ENCODE measurements around the gene MINPP1.

The MINPP1 gene

GRCh38 chr10:87544721-87545120, 40.0 kb downstream of the MINPP1 start:
- TF ChIP-seq ZNF274 (IDR thresholded peaks at IDR 0.05; ENCODE audit: low read depth, low read length): no peak

GRCh38 chr10:87545783-87546182, 41.1 kb downstream of the MINPP1 start:
- TF ChIP-seq ZNF274 (IDR thresholded peaks at IDR 0.05; ENCODE audit: low read depth, low read length): no peak

More at GRCh38 chr10:87544721-87545120, 40.0 kb downstream of the MINPP1 start:
- no peak overlapping the region for H3K4me3 ChIP-seq (ENCODE audit: low read length)

GRCh38 chr10:87546210-87546609, 41.5 kb downstream of the MINPP1 start:
- no peak overlapping the region for H3K4me3 ChIP-seq (ENCODE audit: low read length)
- no peak for TF ChIP-seq ZNF274 (IDR thresholded peaks at IDR 0.05; ENCODE audit: low read depth, low read length)

More at GRCh38 chr10:87545783-87546182, 41.1 kb downstream of the MINPP1 start:
- no peak overlapping the region for H3K4me3 ChIP-seq (ENCODE audit: low read length)

- TF ChIP-seq ZNF274 (IDR thresholded peaks at IDR 0.05; ENCODE audit: low read depth, low read length): no peak
These were observed 42.3 kb downstream of the MINPP1 start for GRCh38 chr10:87546971-87547413.

GRCh38 chr10:87547734-87548311, 43.1 kb downstream of the MINPP1 start:
- TF ChIP-seq ZNF274 (IDR thresholded peaks at IDR 0.05; ENCODE audit: low read depth, low read length): no peak
- no peak overlapping the region for H3K4me3 ChIP-seq (ENCODE audit: low read length)

More at GRCh38 chr10:87546971-87547413, 42.3 kb downstream of the MINPP1 start:
- no peak overlapping the region for H3K4me3 ChIP-seq (ENCODE audit: low read length)

GRCh38 chr10:87550741-87551140, 46.0 kb downstream of the MINPP1 start:
- TF ChIP-seq ZNF274 (IDR thresholded peaks at IDR 0.05; ENCODE audit: low read depth, low read length): no peak
- no peak overlapping the region for H3K4me3 ChIP-seq (ENCODE audit: low read length)

GRCh38 chr10:87551326-87551725, 46.6 kb downstream of the MINPP1 start:
- no peak for TF ChIP-seq ZNF274 (IDR thresholded peaks at IDR 0.05; ENCODE audit: low read depth, low read length)
- no peak overlapping the region for H3K4me3 ChIP-seq (ENCODE audit: low read length)

GRCh38 chr10:87552248-87552929, 47.7 kb downstream of the MINPP1 start:
- no peak for TF ChIP-seq ZNF274 (IDR thresholded peaks at IDR 0.05; ENCODE audit: low read depth, low read length)
- no peak overlapping the region for H3K4me3 ChIP-seq (ENCODE audit: low read length)

- no peak overlapping the region for H3K4me3 ChIP-seq (ENCODE audit: low read length)
- no peak for TF ChIP-seq ZNF274 (IDR thresholded peaks at IDR 0.05; ENCODE audit: low read depth, low read length)
These were observed 52.7 kb downstream of the MINPP1 start for GRCh38 chr10:87557409-87557808.

- H3K4me3 ChIP-seq (ENCODE audit: low read length): no peak overlapping the region
- no peak for TF ChIP-seq ZNF274 (IDR thresholded peaks at IDR 0.05; ENCODE audit: low read depth, low read length)
These were observed 53.6 kb downstream of the MINPP1 start for GRCh38 chr10:87558333-87558732.

- no peak for TF ChIP-seq ZNF274 (IDR thresholded peaks at IDR 0.05; ENCODE audit: low read depth, low read length)
- no peak overlapping the region for H3K4me3 ChIP-seq (ENCODE audit: low read length)
These were observed 54.7 kb downstream of the MINPP1 start for GRCh38 chr10:87559392-87559791.

GRCh38 chr10:87560495-87561129, 55.9 kb downstream of the MINPP1 start:
- no peak overlapping the region for H3K4me3 ChIP-seq (ENCODE audit: low read length)
- TF ChIP-seq ZNF274 (IDR thresholded peaks at IDR 0.05; ENCODE audit: low read depth, low read length): no peak

GRCh38 chr10:87562750-87563149, 58.1 kb downstream of the MINPP1 start:
- no peak overlapping the region for H3K4me3 ChIP-seq (ENCODE audit: low read length)
- no peak for TF ChIP-seq ZNF274 (IDR thresholded peaks at IDR 0.05; ENCODE audit: low read depth, low read length)

GRCh38 chr10:87565010-87565409, 60.3 kb downstream of the MINPP1 start:
- no peak for TF ChIP-seq ZNF274 (IDR thresholded peaks at IDR 0.05; ENCODE audit: low read depth, low read length)
- H3K4me3 ChIP-seq (ENCODE audit: low read length): no peak overlapping the region

- H3K4me3 ChIP-seq (ENCODE audit: low read length): no peak overlapping the region
- no peak for TF ChIP-seq ZNF274 (IDR thresholded peaks at IDR 0.05; ENCODE audit: low read depth, low read length)
These were observed 71.2 kb downstream of the MINPP1 start for GRCh38 chr10:87575851-87576250.

Measured in GM08714 (cell line).